CD4-positive, alpha-beta T cell treated with Interleukin-21 for 1 hour (primary cell): Measurements from ENCODE around the gene METTL1.
"Not testable (repeated sequence)": the region's sequence is repeated elsewhere in the genome, so short reads cannot be mapped to it uniquely, and the experiment has no call there.

Source experiments
- DNase-seq: peaks from one replicate; pipeline ENCODE4 v3.0.0-alpha.2; 2020

METTL1 gene

DNA sequence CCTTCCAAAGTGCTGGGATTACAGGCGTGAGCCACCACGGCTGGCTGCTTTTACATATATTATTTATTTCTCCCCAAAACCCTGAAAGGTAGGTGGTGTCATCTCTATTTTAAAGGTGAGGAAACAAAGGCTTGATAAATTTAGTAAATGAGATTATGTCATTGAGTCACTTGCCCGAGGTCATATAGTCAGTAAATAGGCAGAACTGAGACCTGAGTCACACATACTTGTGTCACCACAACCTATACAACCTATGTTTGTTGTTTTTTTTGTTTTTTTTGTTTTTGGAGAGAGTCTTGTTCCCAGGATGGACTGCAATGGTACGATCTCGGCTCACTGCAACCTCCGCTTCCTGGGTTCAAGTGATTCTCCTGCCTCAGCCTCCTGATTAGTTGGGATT, 23.4 kb upstream of the METTL1 start:
- no peak for DNase-seq

GRCh38 chr12:57793920-57794319, 22.0 kb upstream of the METTL1 start:
- no peak for DNase-seq

DNA sequence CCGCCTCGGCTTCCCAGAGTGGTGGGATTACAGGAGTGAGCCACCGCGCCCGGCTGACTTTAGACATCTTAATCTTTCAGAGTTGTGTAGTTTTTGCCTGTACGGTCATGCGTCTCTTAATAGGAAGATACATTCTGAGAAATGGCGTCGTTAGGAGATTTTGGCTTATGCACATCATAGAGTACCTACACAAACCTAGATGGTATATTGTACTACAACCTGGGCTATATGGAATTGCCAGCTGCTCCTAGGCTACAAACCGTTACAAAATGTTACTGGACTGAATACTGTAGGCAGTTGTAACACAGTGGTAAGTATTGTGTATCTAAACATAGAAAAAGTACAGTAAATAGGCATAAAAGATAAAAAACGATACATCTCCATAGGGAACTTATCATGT, 12.0 kb upstream of the METTL1 start:
- no peak for DNase-seq

DNA sequence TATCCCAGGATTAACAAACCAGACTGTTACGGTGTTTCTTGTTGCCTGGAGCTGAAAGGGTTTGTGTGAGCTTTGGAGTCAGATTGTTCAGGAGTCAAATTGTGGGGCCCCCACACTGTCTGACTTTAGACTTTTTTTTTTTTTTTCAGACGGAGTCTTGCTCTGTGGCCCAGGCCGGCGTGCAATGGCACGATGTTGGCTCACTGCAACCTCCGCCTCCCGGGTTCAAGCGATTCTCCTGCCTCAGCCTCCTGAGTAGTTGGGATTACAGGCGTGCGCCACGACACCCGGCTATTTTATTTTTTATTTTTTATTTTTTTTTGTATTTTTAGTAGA, 11.5 kb upstream of the METTL1 start:
- no peak for DNase-seq

GRCh38 chr12:57782608-57783465, 10.9 kb upstream of the METTL1 start, which contains the start of gene TSFM:
Gene TSFM, plus strand, starts transcription at chr12:57782787. Its CDS starts 15 bp downstream, at chr12:57782802.
- peak; percentile 97 for DNase-seq

DNA sequence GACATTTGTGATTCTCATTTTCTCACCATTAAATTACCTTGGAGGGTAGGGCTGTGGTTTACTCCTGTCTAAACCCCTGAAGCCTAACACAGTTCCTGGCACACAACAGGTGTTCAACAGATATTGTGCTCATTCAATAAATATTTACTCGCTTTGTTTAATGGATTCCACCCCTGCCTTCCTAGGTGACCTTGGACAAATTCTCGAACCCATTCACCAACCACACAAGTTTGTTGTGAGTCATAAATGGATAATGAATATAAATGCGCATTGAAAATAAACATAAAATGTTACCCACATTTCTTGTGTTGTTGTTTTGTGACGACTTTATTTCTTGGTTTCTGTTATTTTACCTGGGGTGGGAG, 10.3 kb upstream of the METTL1 start:
- DNase-seq = no peak

- DNase-seq = no peak
These were observed 9.9 kb upstream of the METTL1 start for GRCh38 chr12:57781801-57782200.

DNA sequence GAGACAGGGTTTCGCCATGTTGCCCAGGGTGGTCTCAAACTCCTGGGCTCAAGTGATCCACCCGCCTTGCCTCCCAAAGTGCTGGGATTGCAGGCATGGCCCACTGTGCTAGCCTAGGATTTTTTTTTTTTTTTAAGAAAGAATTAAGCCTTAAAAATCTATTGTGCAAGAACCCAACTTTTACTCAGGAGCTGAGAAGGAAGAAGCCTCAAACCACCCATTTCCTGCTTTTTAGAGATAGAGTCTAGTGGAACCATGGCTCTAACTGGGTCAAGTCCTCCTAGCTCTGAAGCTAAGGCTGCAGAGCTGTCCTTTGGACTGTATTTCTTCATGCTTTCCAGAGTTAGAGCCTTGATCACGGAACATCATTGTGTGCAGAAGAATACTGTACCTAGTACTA, 9.3 kb upstream of the METTL1 start:
- peak; percentile 38 for DNase-seq

GRCh38 chr12:57780284-57780897, 8.5 kb upstream of the METTL1 start:
- DNase-seq = no peak

- no peak for DNase-seq
These were observed 7.8 kb upstream of the METTL1 start for GRCh38 chr12:57779736-57780135.

DNA sequence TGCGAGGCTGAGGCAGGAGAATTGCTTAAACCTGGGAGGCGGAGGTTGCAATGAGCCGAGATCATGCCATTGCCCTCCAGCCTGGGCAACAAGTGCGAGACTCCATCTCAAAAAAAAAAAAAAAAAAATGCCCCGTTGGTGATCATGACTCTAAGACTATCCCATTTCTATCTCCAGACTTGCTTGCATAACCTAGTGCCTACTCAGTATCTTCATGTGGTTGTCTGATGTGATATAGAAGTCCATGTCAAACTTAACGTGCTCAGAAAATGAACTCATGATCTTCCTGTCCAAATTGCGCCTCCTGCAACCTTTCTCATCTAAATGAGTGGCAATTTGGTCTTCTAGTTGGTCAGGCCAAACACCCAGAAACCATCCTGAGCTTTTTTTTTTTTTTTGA, 6.0 kb upstream of the METTL1 start:
- DNase-seq = no peak

DNA sequence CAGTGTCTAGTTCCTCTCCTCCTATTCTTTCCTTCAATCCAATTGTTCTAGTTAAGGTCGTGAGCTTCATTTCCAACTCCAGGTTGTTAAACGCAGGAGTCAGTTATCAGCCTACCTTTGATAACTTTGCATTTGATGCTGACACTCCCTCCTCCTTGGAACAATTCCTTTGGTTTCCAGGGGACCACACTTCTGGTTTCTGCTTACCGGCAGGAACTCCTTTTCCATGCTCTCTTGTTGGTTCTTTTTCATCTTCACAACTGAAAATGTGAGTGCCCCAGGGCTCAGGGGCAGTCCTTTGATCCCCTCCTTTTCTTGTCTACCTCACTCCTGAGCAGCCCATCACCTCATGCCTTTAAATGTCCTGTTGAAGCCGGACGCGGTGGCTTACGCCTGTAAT, 5.5 kb upstream of the METTL1 start:
- no peak for DNase-seq

DNA sequence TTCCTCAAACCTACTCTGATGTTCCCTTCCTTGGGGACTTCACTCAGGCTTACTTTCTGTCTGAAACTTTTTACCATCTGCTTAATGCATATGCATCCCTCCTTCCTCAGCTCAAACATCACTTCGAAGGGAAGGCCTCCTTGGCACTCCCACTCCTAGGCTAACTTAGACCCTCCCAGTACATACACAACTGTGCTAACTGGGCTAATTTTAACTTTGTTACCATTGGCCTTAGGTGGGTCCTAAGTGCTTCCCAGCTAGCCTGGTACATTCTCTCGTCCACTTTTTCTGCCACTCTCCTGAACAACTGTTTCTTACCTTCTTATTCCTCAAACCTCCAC, 4.3 kb upstream of the METTL1 start:
- DNase-seq = no peak

DNA sequence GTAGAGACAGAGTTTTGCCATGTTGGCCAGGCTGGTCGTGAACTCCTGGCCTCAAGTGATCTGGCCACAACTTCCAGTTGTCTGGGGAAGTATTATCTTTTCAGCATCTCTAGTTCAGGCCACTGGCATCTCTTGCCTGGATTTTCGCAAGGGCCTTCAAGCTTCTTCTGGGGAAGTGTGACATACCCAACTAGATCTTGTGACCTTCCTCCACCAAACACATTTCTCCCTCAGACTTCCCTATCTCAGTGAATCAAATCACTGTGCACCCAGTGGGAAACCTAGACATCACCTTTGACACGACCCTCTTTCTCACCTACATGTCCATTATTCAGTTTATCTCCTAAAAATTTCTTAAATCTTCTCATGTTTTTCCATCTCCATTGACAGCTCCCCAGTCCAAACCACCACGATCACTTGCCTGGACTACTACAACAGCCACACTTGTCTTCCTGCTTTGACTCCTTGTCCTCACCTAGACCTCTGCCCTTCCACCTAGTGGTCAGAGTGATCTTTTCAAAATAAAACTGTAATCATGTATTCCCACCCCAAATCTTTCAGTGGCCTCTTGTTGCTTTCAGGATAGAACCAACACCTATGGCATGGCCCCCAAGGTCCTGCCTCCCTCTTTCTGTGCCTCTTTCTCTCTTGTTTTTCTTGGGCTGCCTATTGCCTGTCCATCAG, 3.8 kb upstream of the METTL1 start:
- DNase-seq = no peak

- no peak for DNase-seq
These were observed 3.1 kb upstream of the METTL1 start for GRCh38 chr12:57775044-57775443.

GRCh38 chr12:57774634-57775033, 2.7 kb upstream of the METTL1 start:
- not testable (repeated sequence) for DNase-seq

DNA sequence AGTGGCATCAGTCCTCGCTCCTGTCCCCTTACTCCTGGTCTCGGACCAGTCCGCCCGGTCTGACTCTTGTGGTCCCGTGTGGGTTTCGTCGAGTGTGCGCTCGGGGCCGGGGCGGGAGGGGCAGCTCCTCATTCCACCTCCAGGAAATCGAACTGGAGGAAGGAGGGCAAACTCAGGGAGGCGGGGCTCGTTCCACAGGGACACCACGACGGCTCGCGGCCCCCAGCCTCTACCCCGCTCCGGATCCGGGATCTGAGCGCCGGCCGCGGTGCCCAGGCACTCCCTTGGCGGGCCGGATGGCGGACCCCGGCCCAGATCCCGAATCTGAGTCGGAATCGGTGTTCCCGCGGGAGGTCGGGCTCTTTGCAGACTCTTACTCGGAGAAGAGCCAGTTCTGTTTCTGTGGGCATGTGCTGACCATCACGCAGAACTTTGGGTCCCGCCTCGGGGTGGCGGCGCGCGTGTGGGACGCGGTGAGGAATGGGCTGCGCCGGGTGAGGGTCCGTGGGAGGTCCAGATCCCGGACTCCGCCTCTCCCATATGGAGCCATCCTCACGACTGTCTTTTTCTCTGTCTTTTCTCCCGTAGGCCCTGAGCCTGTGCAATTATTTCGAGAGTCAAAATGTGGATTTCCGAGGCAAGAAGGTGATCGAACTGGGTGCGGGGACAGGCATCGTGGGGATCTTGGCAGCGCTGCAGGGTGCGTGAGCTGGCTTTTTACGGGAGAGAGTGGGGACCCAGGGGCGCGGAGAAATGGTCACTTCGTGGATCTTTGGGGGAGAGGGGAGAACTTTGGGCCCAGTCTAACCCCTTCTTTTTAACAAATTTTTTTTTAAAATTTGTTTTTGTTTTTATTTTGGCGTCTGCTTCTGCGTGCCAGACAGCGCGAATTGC, 771 bp upstream of the METTL1 start, which contains the start of gene EEF1AKMT3:
EEF1AKMT3 (plus strand) TSS at position 186 of the 894 bp plus-strand sequence; CDS start at position 297, 111 bp downstream.
- DNase-seq = no peak

GRCh38 chr12:57771236-57771872, 551 bp downstream of the METTL1 start:
- peak; percentile 85 for DNase-seq

GRCh38 chr12:57770734-57771133, 1.2 kb downstream of the METTL1 start:
- no peak for DNase-seq

- no peak for DNase-seq
These were observed 2.3 kb downstream of the METTL1 start for GRCh38 chr12:57769594-57769993.

DNA sequence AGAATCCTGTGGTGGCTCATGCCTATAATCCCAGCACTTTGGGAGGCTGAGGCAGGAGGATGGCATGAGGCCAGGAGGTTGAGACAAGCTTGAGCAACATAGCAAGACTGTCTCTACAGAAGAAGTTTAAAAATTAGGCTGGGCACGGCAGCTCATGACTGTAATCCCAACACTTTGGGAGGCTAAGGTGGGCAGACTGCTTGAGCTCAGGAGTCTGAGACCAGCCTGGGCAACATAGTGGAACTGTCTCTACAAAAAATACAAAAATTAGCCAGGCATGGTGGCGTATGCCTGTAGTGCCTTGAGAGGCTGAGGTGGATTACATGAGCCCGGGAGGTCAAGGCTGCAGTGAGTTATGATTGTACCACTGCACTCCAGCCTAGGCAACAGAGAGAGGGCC, 4.0 kb downstream of the METTL1 start:
- DNase-seq = no peak

DNA sequence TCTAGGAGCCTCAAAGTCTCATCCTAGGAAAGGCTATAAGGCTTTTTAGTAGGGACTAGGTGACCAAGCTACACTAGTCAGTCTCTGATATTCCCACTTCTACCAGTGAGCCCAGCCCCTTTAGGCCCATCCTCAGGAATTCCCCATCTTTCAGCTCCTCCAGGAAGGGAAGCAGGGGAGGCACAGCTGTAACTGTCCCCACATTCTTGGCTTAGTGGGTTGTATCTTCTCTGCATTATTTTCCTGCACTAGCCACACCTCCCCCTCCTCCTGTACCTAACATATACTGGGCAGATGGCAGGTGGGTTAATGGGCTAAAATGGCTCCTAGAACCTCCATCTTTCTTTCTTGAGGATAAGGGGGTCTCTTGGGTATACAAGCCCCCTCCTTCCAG, 4.6 kb downstream of the METTL1 start:
- no peak for DNase-seq
